Measurements from ENCODE around the gene FAM169A.

GRCh38 chr5:74894351-74894750 is 28.2 kb upstream of the FAM169A start:
- TF ChIP-seq RARB (CRISPR knock-in tag; IDR thresholded peaks at IDR 0.05) (no peak), TSHZ2 (CRISPR knock-in tag; IDR thresholded peaks at IDR 0.05) (no peak), PPARA (CRISPR knock-in tag; IDR thresholded peaks at IDR 0.05; ENCODE audit: borderline replicate concordance) (no peak), ZNF565 (CRISPR knock-in tag; conservative IDR thresholded peaks at IDR 0.05; ENCODE audit: low read depth) (no peak), ZFP3 (CRISPR knock-in tag; IDR thresholded peaks at IDR 0.05) (no peak)

Data from SK-N-SH treated with all-trans-retinoic acid at 6 μM for 48 hours (cell line).